ENCODE measurements around the gene NAALADL2.
"Not testable (repeated sequence)": the region's sequence is repeated elsewhere in the genome, so short reads cannot be mapped to it uniquely, and the experiment has no call there.

Gene NAALADL2

GRCh38 chr3:175526609-175527280 lies 667.6 kb downstream of the NAALADL2 start:
- no peak for DNase-seq

GRCh38 chr3:175528693-175529092 lies 669.6 kb downstream of the NAALADL2 start:
- not testable (repeated sequence) for DNase-seq

GRCh38 chr3:175535351-175535750 lies 676.2 kb downstream of the NAALADL2 start:
- no peak for DNase-seq

GRCh38 chr3:175546115-175546514 lies 687.0 kb downstream of the NAALADL2 start:
- no peak for DNase-seq

GRCh38 chr3:175552929-175553328 lies 693.8 kb downstream of the NAALADL2 start:
- no peak for DNase-seq

GRCh38 chr3:175554801-175555200 lies 695.7 kb downstream of the NAALADL2 start:
- no peak for DNase-seq

- DNase-seq = no peak
These were observed 699.1 kb downstream of the NAALADL2 start for GRCh38 chr3:175558261-175558660.

- DNase-seq = no peak
These were observed 705.2 kb downstream of the NAALADL2 start for GRCh38 chr3:175564363-175564762.

GRCh38 chr3:175571096-175571495 lies 712.0 kb downstream of the NAALADL2 start:
- no peak for DNase-seq

GRCh38 chr3:175573226-175573625 lies 714.1 kb downstream of the NAALADL2 start:
- no peak for DNase-seq

- DNase-seq = no peak
These were observed 721.2 kb downstream of the NAALADL2 start for GRCh38 chr3:175580318-175580717.

- DNase-seq = no peak
These were observed 726.8 kb downstream of the NAALADL2 start for GRCh38 chr3:175585898-175586297.

GRCh38 chr3:175590745-175591144 lies 731.6 kb downstream of the NAALADL2 start:
- DNase-seq = no peak

- DNase-seq = no peak
These were observed 732.2 kb downstream of the NAALADL2 start for GRCh38 chr3:175591375-175591774.

- no peak for DNase-seq
These were observed 734.2 kb downstream of the NAALADL2 start for GRCh38 chr3:175593331-175593730.

GRCh38 chr3:175598740-175599139 lies 739.6 kb downstream of the NAALADL2 start:
- no peak for DNase-seq

- DNase-seq = no peak
These were observed 742.4 kb downstream of the NAALADL2 start for GRCh38 chr3:175601521-175601920.

GRCh38 chr3:175605851-175606250 lies 746.7 kb downstream of the NAALADL2 start:
- no peak for DNase-seq

- no peak for DNase-seq
These were observed 747.6 kb downstream of the NAALADL2 start for GRCh38 chr3:175606650-175607318.

GRCh38 chr3:175608356-175608755 lies 749.2 kb downstream of the NAALADL2 start:
- no peak for DNase-seq

- DNase-seq = no peak
These were observed 749.8 kb downstream of the NAALADL2 start for GRCh38 chr3:175608911-175609310.

- DNase-seq = no peak
These were observed 753.5 kb downstream of the NAALADL2 start for GRCh38 chr3:175612487-175613196.

- DNase-seq = not testable (repeated sequence)
These were observed 755.0 kb downstream of the NAALADL2 start for GRCh38 chr3:175614107-175614506.

- no peak for DNase-seq
These were observed 758.1 kb downstream of the NAALADL2 start for GRCh38 chr3:175617247-175617646.

Measured in CD4-positive, alpha-beta T cell treated with Interleukin-12 subunit alpha and Interleukin-12 subunit beta, for 1 hour (primary cell).